ENCODE measurements around the gene NDUFS7. TPM values are rescaled to one million over a fixed set of nuclear protein-coding genes. Genes with fewer than 3 reads are reported as not detected.
A peak's percentile ranks its signal among the peaks of the same experiment; 100 is the strongest.

NDUFS7 gene
- total and polyA plus RNA-seq, 12 donors, result 248 to 498 (median 377) TPM

GRCh38 chr19:1384478-1385110, 887 bp downstream of the NDUFS7 start:
- TF ChIP-seq CTCF (IDR thresholded peaks at IDR 0.05), result no peak
- no peak for DNase-seq
- Histone ChIP-seq H3K4me3 (peak overlapping the region; percentile 76 to 100 (median 94)), H3K4me1 (peaks cover 13 to 65% (median 44%) of the 10 kb centered on the region in 9 donors), H3K36me3 (peaks cover 0 to 35% (median 5%) of the 10 kb centered on the region in 9 donors), H3K27me3 (no peaks in the 10 kb centered on the region), H3K9me3 (no peaks in the 10 kb centered on the region), H3K27ac (peak overlapping the region; percentile 64 to 99 (median 97))
- ATAC-seq, result no peak
- 28 to 29% methylated on average over 17 of the region's 17 CpGs for WGBS, 2 donors
- intact Hi-C loops (cut with DNase I), result loop anchor here in 2 of 10 donors (5.0 kb wide), 1 partner anchor 107 kb away; the partner anchor contains the start of gene FAM174C (in 2 of the 2)

GRCh38 chr19:1385816-1386215, 2.1 kb downstream of the NDUFS7 start:
- intact Hi-C loops (cut with DNase I), result no loop called here
- H3K27ac ChIP-seq, result peak overlapping the region in 7 of 10 donors; percentile 22 to 99 (median 50)
- TF ChIP-seq CTCF (IDR thresholded peaks at IDR 0.05), result no peak
- WGBS, 2 donors, result 67 to 69% methylated on average over 3 of the region's 3 CpGs
- H3K27me3 ChIP-seq, result no peaks in the 10 kb centered on the region
- peaks cover 0 to 47% (median 17%) of the 10 kb centered on the region in 9 donors for H3K36me3 ChIP-seq
- ATAC-seq (no peak), DNase-seq (no peak)
- H3K4me1 ChIP-seq, result peaks cover 13 to 65% (median 44%) of the 10 kb centered on the region in 9 donors
- H3K4me3 ChIP-seq, result no peak overlapping the region
- H3K9me3 ChIP-seq, result no peaks in the 10 kb centered on the region

- H3K36me3 ChIP-seq, result peaks cover 0 to 60% (median 26%) of the 10 kb centered on the region in 9 donors
- H3K4me1 ChIP-seq, result peaks cover 13 to 55% (median 42%) of the 10 kb centered on the region in 9 donors
- intact Hi-C loops (cut with DNase I), result no loop called here
- H3K27ac ChIP-seq, result peak overlapping the region in 6 of 10 donors; percentile 22 to 99 (median 38)
- ATAC-seq, result no peak
- WGBS, 2 donors, result 81 to 84% methylated on average over 39 of the region's 39 CpGs
- H3K4me3 ChIP-seq, result no peak overlapping the region
- no peaks in the 10 kb centered on the region for H3K9me3 ChIP-seq
- H3K27me3 ChIP-seq, result no peaks in the 10 kb centered on the region
- no peak for DNase-seq
- TF ChIP-seq CTCF (IDR thresholded peaks at IDR 0.05), result no peak
Observed at GRCh38 chr19:1386945-1387683, 3.4 kb downstream of the NDUFS7 start.

- H3K27me3 ChIP-seq, result no peaks in the 10 kb centered on the region
- H3K4me1 ChIP-seq, result peaks cover 13 to 55% (median 42%) of the 10 kb centered on the region in 9 donors
- no peak overlapping the region for H3K4me3 ChIP-seq
- ATAC-seq, result peak in 6 of 8 donors; percentile 4 to 43 (median 30)
- no peak for DNase-seq
- H3K9me3 ChIP-seq, result no peaks in the 10 kb centered on the region
- H3K36me3 ChIP-seq, result peaks cover 0 to 68% (median 34%) of the 10 kb centered on the region in 9 donors
- 55 to 63% methylated on average over 45 of the region's 45 CpGs for WGBS, 2 donors
- intact Hi-C loops (cut with DNase I), result no loop called here
- TF ChIP-seq CTCF (IDR thresholded peaks at IDR 0.05), result no peak
- H3K27ac ChIP-seq, result peak overlapping the region in 6 of 10 donors; percentile 26 to 99 (median 44)
Observed at GRCh38 chr19:1387684-1388636, 4.3 kb downstream of the NDUFS7 start.

Data from heart right ventricle (tissue), 16 donors.